K562 (cell line): ENCODE results near the gene LRP1. TPM values are rescaled to one million over a fixed set of nuclear protein-coding genes. Genes with fewer than 3 reads are reported as not detected.
A peak's percentile ranks its signal among the peaks of the same experiment; 100 is the strongest.

Source experiments
- ARID2 ChIP-seq: fragments of 450-650 bp; IDR thresholded peaks from 2 replicates; pipeline ENCODE4 v1.6.1; 2017; ENCODE audit warnings: antibody characterized with exemption, mild to moderate bottlenecking
- HEY1 ChIP-seq: fragments of 250-450 bp; sonication (Bioruptor Pico); IDR thresholded peaks from 2 replicates; pipeline ENCODE4 v1.5.0; 2020; ENCODE audit warnings: mild to moderate bottlenecking, moderate library complexity, borderline replicate concordance
- MTF1 ChIP-seq: fragments of 250-450 bp; sonication (Bioruptor Pico); IDR thresholded peaks from 2 replicates; pipeline ENCODE4 v1.9.0; 2021; ENCODE audit warnings: moderate library complexity, mild to moderate bottlenecking, inconsistent platforms, borderline replicate concordance
- PATZ1 ChIP-seq: fragments of 250-450 bp; sonication (Bioruptor Pico); IDR thresholded peaks from 2 replicates; pipeline ENCODE4 v1.5.0; 2020; ENCODE audit warnings: mild to moderate bottlenecking, borderline replicate concordance
- SOX6 ChIP-seq: fragments of 450-650 bp; IDR thresholded peaks from 2 replicates; pipeline ENCODE4 v1.6.1; 2014; ENCODE audit warnings: mild to moderate bottlenecking
- TCF15 ChIP-seq: fragments of 250-450 bp; sonication (Bioruptor Pico); IDR thresholded peaks from 2 replicates; pipeline ENCODE4 v1.8.0; 2022; ENCODE audit warnings: moderate library complexity, mild to moderate bottlenecking, inconsistent platforms
- ZNF280A ChIP-seq: fragments of 450-650 bp; IDR thresholded peaks from 2 replicates; pipeline ENCODE4 v1.6.1; 2018; ENCODE audit warnings: mild to moderate bottlenecking, low read depth; ENCODE audit not compliant: partially characterized antibody
- ZNF740 ChIP-seq, 3 experiments: fragments of 200-800 bp in 1 of 3; sonication (Bioruptor generic) in 1 of 3; sonication (generic) in 1 of 3; formaldehyde crosslinking in 1 of 3; IDR thresholded peaks; 2 replicates each; pipeline versions ENCODE4 v1.6.1 to v1.8.0; 2016 to 2022; ENCODE audit warnings: mild to moderate bottlenecking in 2 of 3, missing compliant biosample characterization in 2 of 3, missing genetic modification characterization in 2 of 3, missing genetic modification reagents in 1 of 3
- polyA plus RNA-seq, 8 experiments: library from polyadenylated mRNA; depleted of rRNA in 4 of 8; stranded (reverse) in 5 of 8; unstranded in 3 of 8; fragments of >200 nt; fragmentation: Nextera tagmentation in 2 of 8; fragmentation: Illumina TruSeq in 1 of 8; extraction: Ambion mirVana in 2 of 8; extraction: Trizol in 1 of 8; gene quantifications; 2 replicates each; pipeline versions ENCODE4 v1.2.1 to v1.2.3, GENCODE V29; 2011 to 2014; ENCODE audit warnings: inconsistent platforms in 1 of 8, missing spikeins in 1 of 8
- total RNA-seq, 7 experiments: library from RNA; depleted of rRNA in 6 of 7; stranded (reverse); fragments of >200 nt in 6 of 7; fragmentation: Illumina TruSeq in 2 of 7; extraction: Trizol in 2 of 7; gene quantifications; 2 replicates each; pipeline versions ENCODE4 v1.2.1 to v1.2.3, GENCODE V29; 2011 to 2021; ENCODE audit warnings: low replicate concordance in 1 of 7
- TF ChIP-seq, protein P1 (sequence below): fragments of 200-800 bp; sonication (Bioruptor generic); IDR thresholded peaks from 2 replicates; pipeline ENCODE4 v1.6.1; 2017; ENCODE audit warnings: missing genetic modification characterization, missing compliant biosample characterization
- TF ChIP-seq, protein P2 (sequence below): fragments of 250-450 bp; sonication (Bioruptor Pico); IDR thresholded peaks from 2 replicates; pipeline ENCODE4 v1.4.0; 2020
- TF ChIP-seq, protein P3 (sequence below): IDR thresholded peaks from 2 replicates; pipeline ENCODE4 v1.6.1; 2016; ENCODE audit warnings: missing genetic modification characterization, missing compliant biosample characterization
- TF ChIP-seq, protein P4 (sequence below): IDR thresholded peaks from 2 replicates; pipeline ENCODE4 v1.6.1; 2014; ENCODE audit warnings: antibody characterized with exemption

The LRP1 gene
- total and polyA plus RNA-seq, 9 of the 15 experiments (the other 6 are each of a cell fraction or from before 2014, with no cell fraction given): 0.04 to 0.64 (median 0.19) TPM; not detected in 2

- no peak for TF ChIP-seq PATZ1 (CRISPR knock-in tag)
- TF ChIP-seq TCF15 (CRISPR knock-in tag): no peak
- TF ChIP-seq, protein P1, sequence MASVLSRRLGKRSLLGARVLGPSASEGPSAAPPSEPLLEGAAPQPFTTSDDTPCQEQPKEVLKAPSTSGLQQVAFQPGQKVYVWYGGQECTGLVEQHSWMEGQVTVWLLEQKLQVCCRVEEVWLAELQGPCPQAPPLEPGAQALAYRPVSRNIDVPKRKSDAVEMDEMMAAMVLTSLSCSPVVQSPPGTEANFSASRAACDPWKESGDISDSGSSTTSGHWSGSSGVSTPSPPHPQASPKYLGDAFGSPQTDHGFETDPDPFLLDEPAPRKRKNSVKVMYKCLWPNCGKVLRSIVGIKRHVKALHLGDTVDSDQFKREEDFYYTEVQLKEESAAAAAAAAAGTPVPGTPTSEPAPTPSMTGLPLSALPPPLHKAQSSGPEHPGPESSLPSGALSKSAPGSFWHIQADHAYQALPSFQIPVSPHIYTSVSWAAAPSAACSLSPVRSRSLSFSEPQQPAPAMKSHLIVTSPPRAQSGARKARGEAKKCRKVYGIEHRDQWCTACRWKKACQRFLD: no peak
- TF ChIP-seq, protein P2, sequence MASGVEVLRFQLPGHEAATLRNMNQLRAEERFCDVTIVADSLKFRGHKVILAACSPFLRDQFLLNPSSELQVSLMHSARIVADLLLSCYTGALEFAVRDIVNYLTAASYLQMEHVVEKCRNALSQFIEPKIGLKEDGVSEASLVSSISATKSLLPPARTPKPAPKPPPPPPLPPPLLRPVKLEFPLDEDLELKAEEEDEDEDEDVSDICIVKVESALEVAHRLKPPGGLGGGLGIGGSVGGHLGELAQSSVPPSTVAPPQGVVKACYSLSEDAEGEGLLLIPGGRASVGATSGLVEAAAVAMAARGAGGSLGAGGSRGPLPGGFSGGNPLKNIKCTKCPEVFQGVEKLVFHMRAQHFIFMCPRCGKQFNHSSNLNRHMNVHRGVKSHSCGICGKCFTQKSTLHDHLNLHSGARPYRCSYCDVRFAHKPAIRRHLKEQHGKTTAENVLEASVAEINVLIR: no peak
- TF ChIP-seq HEY1 (CRISPR knock-in tag): no peak
- TF ChIP-seq ZNF280A: no peak
- no peak for TF ChIP-seq MTF1 (CRISPR knock-in tag)
- TF ChIP-seq, protein P3, sequence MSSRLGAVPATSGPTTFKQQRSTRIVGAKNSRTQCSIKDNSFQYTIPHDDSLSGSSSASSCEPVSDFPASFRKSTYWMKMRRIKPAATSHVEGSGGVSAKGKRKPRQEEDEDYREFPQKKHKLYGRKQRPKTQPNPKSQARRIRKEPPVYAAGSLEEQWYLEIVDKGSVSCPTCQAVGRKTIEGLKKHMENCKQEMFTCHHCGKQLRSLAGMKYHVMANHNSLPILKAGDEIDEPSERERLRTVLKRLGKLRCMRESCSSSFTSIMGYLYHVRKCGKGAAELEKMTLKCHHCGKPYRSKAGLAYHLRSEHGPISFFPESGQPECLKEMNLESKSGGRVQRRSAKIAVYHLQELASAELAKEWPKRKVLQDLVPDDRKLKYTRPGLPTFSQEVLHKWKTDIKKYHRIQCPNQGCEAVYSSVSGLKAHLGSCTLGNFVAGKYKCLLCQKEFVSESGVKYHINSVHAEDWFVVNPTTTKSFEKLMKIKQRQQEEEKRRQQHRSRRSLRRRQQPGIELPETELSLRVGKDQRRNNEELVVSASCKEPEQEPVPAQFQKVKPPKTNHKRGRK (tag): no peak
- peak; percentile 15; the same call in 1 of the 2 replicates for TF ChIP-seq SOX6
- TF ChIP-seq ARID2: no peak
- TF ChIP-seq ZNF740 (CRISPR knock-in tag; IDR thresholded peaks at IDR 0.05): no peak
- TF ChIP-seq ZNF740 (tag; IDR thresholded peaks at IDR 0.05): peak in 1 of 2 experiments; percentile 50; a peak in 1 of 4 replicates
- TF ChIP-seq, protein P4, sequence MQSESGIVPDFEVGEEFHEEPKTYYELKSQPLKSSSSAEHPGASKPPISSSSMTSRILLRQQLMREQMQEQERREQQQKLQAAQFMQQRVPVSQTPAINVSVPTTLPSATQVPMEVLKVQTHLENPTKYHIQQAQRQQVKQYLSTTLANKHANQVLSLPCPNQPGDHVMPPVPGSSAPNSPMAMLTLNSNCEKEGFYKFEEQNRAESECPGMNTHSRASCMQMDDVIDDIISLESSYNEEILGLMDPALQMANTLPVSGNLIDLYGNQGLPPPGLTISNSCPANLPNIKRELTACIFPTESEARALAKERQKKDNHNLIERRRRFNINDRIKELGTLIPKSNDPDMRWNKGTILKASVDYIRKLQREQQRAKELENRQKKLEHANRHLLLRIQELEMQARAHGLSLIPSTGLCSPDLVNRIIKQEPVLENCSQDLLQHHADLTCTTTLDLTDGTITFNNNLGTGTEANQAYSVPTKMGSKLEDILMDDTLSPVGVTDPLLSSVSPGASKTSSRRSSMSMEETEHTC: no peak
Measured at GRCh38 chr12:57110104-57111030, 17.9 kb upstream of the LRP1 start (continued).
